ENCODE measurements around the gene HIVEP3. TPM values are rescaled to one million over a fixed set of nuclear protein-coding genes. Genes with fewer than 3 reads are reported as not detected.
A peak's percentile ranks its signal among the peaks of the same experiment; 100 is the strongest.

The HIVEP3 gene
- total RNA-seq, 2 experiments from 2014 or later, result 18.6 to 20.4 TPM

DNA sequence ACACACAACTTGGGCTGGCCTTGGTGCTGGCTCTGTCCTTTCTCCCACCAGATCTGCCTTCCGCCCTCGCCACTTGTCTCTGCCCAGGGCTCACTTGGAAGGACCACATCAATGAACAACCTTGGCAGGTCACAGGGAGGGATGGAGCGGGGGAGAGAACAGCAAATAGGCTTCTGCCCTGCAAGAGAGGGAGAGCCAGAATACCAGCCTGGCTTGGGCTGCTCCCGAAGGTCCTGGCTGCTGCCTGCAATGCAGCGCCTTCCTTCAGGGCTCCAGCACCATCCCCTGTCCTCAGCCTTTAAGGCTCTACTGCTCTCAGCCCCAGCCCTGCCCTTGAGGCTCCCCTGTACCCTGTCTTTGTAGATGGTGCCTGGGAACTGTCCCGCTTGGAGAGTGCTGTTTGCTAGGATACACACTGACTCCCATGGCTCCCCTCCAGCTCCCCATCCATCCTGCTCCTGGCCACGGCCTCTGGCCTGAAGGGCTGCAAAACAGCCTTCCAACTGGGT, 43.8 kb downstream of the HIVEP3 start:
- Mint-ChIP-seq H3K4me3 (no peak overlapping the region), H3K36me3 (ENCODE audit: low read depth) (no peaks in the 10 kb centered on the region), H3K27ac (no peak overlapping the region), H3K9me3 (no peaks in the 10 kb centered on the region), H3K4me1 (ENCODE audit: low read depth) (peaks cover 34% of the 10 kb centered on the region), H3K27me3 (no peaks in the 10 kb centered on the region)
- ChIA-PET CTCF (no interaction called here), POLR2A (interaction anchor here (0.7 to 1.7 kb wide), 2 partner anchors 8 to 12 kb away, joined by 3 read pairs; no protein-coding TSS in a partner anchor)
- intact Hi-C loops (cut with micrococcal nuclease), result no loop called here
- no peak for ATAC-seq
- DNase-seq, result no peak
- TF ChIP-seq, protein P1, sequence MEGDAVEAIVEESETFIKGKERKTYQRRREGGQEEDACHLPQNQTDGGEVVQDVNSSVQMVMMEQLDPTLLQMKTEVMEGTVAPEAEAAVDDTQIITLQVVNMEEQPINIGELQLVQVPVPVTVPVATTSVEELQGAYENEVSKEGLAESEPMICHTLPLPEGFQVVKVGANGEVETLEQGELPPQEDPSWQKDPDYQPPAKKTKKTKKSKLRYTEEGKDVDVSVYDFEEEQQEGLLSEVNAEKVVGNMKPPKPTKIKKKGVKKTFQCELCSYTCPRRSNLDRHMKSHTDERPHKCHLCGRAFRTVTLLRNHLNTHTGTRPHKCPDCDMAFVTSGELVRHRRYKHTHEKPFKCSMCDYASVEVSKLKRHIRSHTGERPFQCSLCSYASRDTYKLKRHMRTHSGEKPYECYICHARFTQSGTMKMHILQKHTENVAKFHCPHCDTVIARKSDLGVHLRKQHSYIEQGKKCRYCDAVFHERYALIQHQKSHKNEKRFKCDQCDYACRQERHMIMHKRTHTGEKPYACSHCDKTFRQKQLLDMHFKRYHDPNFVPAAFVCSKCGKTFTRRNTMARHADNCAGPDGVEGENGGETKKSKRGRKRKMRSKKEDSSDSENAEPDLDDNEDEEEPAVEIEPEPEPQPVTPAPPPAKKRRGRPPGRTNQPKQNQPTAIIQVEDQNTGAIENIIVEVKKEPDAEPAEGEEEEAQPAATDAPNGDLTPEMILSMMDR (IDR thresholded peaks at IDR 0.05), result no peak

DNA sequence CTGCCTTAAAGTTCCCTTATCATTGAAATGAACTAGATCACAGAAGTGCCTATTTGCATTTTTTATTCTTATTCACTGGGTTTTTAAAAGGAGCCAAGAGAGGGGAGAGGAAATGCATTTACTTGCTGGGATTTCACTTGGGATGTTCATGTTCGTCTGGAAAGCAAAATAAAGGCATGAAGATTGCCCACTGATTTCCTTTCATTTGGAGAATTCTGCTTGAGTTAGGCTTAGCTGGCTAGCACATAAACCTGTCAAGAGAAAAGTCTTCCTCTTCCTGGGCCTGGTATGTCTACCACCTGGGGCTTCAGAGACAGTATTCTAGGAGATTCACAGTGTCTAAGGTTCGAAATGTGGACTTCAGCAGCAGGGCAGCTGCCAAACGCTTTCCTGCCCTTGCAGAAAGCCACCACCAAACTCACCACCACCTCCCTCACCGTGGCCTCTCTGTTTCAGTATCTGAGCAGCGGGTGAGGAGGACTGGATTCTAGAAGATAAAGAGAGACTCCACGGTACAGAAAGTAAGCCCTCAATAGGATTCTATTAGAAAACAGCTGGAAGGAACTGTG, 44.5 kb downstream of the HIVEP3 start:
- DNase-seq (no peak), ATAC-seq (no peak)
- Mint-ChIP-seq H3K27ac (no peak overlapping the region), H3K4me1 (ENCODE audit: low read depth) (peaks cover 38% of the 10 kb centered on the region), H3K4me3 (no peak overlapping the region), H3K36me3 (ENCODE audit: low read depth) (no peaks in the 10 kb centered on the region), H3K27me3 (no peaks in the 10 kb centered on the region), H3K9me3 (no peaks in the 10 kb centered on the region)
- TF ChIP-seq, protein P1 (IDR thresholded peaks at IDR 0.05), result no peak
- intact Hi-C loops (cut with micrococcal nuclease), result no loop called here
- POLR2A ChIA-PET, result interaction anchor here (1.7 kb wide), 1 partner anchor 9 kb away, joined by 3 read pairs; no protein-coding TSS in a partner anchor
- CTCF ChIA-PET, result interaction anchor here (0.8 kb wide), 1 partner anchor 301 kb away, joined by 3 read pairs; no protein-coding TSS in a partner anchor

DNA sequence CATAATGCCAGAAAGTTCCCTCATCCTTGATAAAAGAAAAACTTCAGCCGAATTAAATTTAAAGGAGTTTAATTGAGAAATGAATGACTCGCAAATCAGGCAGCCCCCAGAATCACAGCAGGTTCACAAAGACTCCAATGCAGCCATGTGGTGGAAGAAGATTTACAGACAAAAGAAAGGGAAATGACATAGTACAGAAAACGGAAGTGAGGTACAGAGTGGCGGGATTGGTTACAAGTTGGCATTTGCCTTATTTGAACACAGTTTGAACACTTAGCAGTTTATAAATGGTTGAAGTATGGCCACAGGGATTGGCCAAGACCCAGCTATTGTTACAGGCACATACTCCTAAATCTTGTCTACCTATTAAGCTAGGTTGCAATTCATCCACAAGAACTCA, 46.6 kb downstream of the HIVEP3 start:
- ChIA-PET CTCF (no interaction called here), POLR2A (no interaction called here)
- no peak overlapping the region for H3K27ac Mint-ChIP-seq
- H3K9me3 Mint-ChIP-seq, result no peaks in the 10 kb centered on the region
- H3K4me1 Mint-ChIP-seq (ENCODE audit: low read depth), result peaks cover 51% of the 10 kb centered on the region
- TF ChIP-seq, protein P1 (IDR thresholded peaks at IDR 0.05), result no peak
- no peaks in the 10 kb centered on the region for H3K27me3 Mint-ChIP-seq
- H3K36me3 Mint-ChIP-seq (ENCODE audit: low read depth), result no peaks in the 10 kb centered on the region
- DNase-seq, result no peak
- intact Hi-C loops (cut with micrococcal nuclease), result no loop called here
- no peak overlapping the region for H3K4me3 Mint-ChIP-seq
- ATAC-seq, result no peak

DNA sequence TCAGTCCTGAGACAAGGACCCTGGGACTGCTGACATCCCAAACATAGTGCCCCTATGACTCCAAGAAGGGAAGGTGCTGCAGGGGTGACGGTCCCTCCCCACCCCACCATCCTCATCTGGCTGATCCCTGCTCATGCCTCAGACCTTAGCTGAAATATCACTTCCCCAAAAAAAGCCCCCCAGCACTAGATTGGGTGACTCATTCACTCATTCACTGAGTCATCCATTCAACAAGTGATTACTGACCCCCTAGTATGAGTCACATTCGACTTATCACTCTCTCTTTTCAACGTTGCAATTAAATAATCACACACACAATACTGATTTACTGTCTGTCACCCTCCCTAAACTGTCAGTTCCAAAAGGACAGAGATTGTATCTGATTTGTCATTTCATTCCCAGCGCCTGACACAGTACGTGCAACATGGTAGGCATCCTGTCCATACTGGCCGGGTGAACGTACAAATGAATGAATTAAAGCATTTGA, 48.6 kb downstream of the HIVEP3 start:
- H3K27me3 Mint-ChIP-seq, result no peaks in the 10 kb centered on the region
- intact Hi-C loops (cut with micrococcal nuclease), result no loop called here
- ChIA-PET POLR2A (interaction anchor here (1.3 kb wide), 1 partner anchor 65 kb away, joined by 4 read pairs; no protein-coding TSS in a partner anchor), CTCF (interaction anchor here (0.6 kb wide), 1 partner anchor 382 kb away, joined by 3 read pairs; no protein-coding TSS in a partner anchor)
- peak; percentile 74 for ATAC-seq
- H3K4me1 Mint-ChIP-seq (ENCODE audit: low read depth), result peaks cover 41% of the 10 kb centered on the region
- H3K4me3 Mint-ChIP-seq, result no peak overlapping the region
- TF ChIP-seq, protein P1 (IDR thresholded peaks at IDR 0.05), result no peak
- H3K36me3 Mint-ChIP-seq (ENCODE audit: low read depth), result no peaks in the 10 kb centered on the region
- H3K27ac Mint-ChIP-seq, result no peak overlapping the region
- DNase-seq, result peak; percentile 44
- H3K9me3 Mint-ChIP-seq, result no peaks in the 10 kb centered on the region
